Measurements from ENCODE around the gene SLC43A3.

The SLC43A3 gene

DNA sequence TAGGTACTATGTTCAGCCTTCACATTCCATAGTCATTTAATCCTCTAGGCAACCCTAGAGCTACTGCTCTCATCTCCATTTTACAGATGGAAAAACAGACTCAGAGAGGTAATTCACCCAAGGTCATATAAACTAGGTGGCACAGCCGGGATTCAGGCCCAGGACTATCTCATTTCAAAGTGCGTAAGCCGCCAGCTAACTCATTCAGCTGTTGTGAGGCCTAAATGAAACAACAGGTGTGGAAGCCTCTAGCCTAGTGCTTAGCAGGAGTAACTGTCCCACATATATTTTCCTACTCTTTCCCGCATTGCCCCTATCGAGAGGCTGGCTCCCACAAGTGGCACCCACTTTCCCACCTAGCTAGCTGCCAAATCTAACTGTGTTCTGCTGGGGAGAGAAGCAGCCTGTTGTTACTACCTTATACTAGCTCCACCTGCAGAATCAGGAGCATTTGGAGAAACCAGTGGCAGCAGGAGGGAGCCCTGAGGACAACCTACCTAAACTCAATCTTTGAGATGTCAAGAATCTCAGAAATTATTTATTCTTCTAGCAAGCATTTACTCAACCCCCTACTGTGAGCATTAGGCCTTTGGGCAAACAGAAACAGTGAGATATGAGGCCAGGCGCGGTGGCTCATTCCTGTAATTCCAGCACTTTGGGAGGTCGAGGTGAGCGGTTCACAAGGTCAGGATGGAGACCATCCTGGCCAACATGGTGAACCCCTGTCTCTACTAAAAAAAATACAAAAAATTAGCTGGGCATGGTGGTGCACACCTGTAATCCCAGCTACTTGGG is 66.8 kb downstream of the SLC43A3 start:
- Histone ChIP-seq H2BK5ac (ENCODE audit: low read length) (no peak overlapping the region), H2BK15ac (ENCODE audit: low read length) (no peak overlapping the region), H2AK5ac (ENCODE audit: low read depth, low read length) (no peak overlapping the region), H3K23ac (ENCODE audit: low read depth, low read length, poor library complexity) (no peak overlapping the region), H4K8ac (ENCODE audit: low read depth, low read length) (no peak overlapping the region), H3K18ac (ENCODE audit: low read length) (no peak overlapping the region), H2AFZ (ENCODE audit: low read length) (no peak overlapping the region), H3K9ac (ENCODE audit: low read depth, low read length, poor library complexity) (no peak overlapping the region), H3K4ac (ENCODE audit: low read length) (no peak overlapping the region), H3K14ac (ENCODE audit: low read length) (no peak overlapping the region), H2BK12ac (ENCODE audit: low read length) (no peak overlapping the region), H3K36me3 (replicated peaks in 1 of 2; ENCODE audit: control insufficient read depth in 2 of 2, insufficient read depth in 2 of 2, low read length in 2 of 2) (no peaks in the 10 kb centered on the region), H3K4me3 (ENCODE audit: low read length in 2 of 2) (no peak overlapping the region), H4K91ac (ENCODE audit: low read depth, low read length, poor library complexity) (no peak overlapping the region), H3K27me3 (ENCODE audit: control insufficient read depth in 3 of 3, insufficient read depth in 3 of 3, low read depth in 1 of 3, low read length in 3 of 3) (peaks cover 0 to 28% (median 0%) of the 10 kb centered on the region in 3 experiments), H3K4me2 (ENCODE audit: insufficient read depth, low read length, poor library complexity, severe bottlenecking) (no peak overlapping the region), H3K4me1 (ENCODE audit: control insufficient read depth in 2 of 2, insufficient read depth in 1 of 2, low read depth in 1 of 2, low read length in 2 of 2) (peaks cover 3 to 4% of the 10 kb centered on the region in 2 donors), H2BK120ac (ENCODE audit: low read depth, low read length) (no peak overlapping the region), H3K79me1 (ENCODE audit: low read depth, low read length) (no peaks in the 10 kb centered on the region), H3K27ac (replicated peaks; ENCODE audit: low read length) (no peak overlapping the region), H3K9me3 (replicated peaks in 1 of 2; ENCODE audit: control insufficient read depth in 2 of 2, insufficient read depth in 1 of 2, low read depth in 1 of 2, low read length in 2 of 2) (no peaks in the 10 kb centered on the region)
- no peak for DNase-seq (ENCODE audit: low spot score)
- WGBS, 2 donors (ENCODE audit: extremely low coverage in 2 of 2, insufficient read length in 2 of 2, insufficient replicate concordance in 1 of 2): no CpG with 5 or more reads among the region's 9 CpGs

DNA sequence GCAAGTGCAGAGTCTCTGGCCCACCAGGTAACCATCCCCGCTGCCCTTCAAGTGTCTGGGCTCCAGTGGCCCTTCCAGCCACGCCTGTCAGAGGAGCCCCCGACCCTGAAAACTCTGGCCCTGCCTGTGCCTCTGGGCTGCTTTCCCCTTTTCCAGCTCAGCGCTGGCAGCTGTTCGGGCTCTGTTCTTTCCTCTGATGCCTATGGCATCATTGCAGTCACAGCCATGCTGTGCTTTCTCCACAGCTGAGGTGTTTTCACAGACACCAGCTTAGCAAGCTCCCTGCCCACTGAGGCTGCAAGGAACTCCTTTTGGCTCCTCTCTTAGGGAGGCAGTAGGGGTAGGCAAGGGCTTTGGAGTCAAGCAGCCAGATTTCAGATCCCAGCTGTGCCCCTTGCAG is 67.5 kb downstream of the SLC43A3 start:
- H3K9ac ChIP-seq (ENCODE audit: low read depth, low read length, poor library complexity): no peak overlapping the region
- peak overlapping the region; percentile 11 for H3K18ac ChIP-seq (ENCODE audit: low read length)
- H2AK5ac ChIP-seq (ENCODE audit: low read depth, low read length): no peak overlapping the region
- H3K4ac ChIP-seq (ENCODE audit: low read length): no peak overlapping the region
- H3K36me3 ChIP-seq (replicated peaks in 1 of 2; ENCODE audit: control insufficient read depth in 2 of 2, insufficient read depth in 2 of 2, low read length in 2 of 2): no peaks in the 10 kb centered on the region
- no peak overlapping the region for H3K4me2 ChIP-seq (ENCODE audit: insufficient read depth, low read length, poor library complexity, severe bottlenecking)
- no peaks in the 10 kb centered on the region for H3K79me1 ChIP-seq (ENCODE audit: low read depth, low read length)
- no peak overlapping the region for H2AFZ ChIP-seq (ENCODE audit: low read length)
- peak overlapping the region; percentile 35 for H2BK15ac ChIP-seq (ENCODE audit: low read length)
- H4K8ac ChIP-seq (ENCODE audit: low read depth, low read length): no peak overlapping the region
- H3K14ac ChIP-seq (ENCODE audit: low read length): peak overlapping the region; percentile 1
- no peak overlapping the region for H4K91ac ChIP-seq (ENCODE audit: low read depth, low read length, poor library complexity)
- H2BK120ac ChIP-seq (ENCODE audit: low read depth, low read length): no peak overlapping the region
- H2BK5ac ChIP-seq (ENCODE audit: low read length): no peak overlapping the region
- H3K4me1 ChIP-seq (ENCODE audit: control insufficient read depth in 2 of 2, insufficient read depth in 1 of 2, low read depth in 1 of 2, low read length in 2 of 2): peaks cover 0 to 2% of the 10 kb centered on the region in 2 donors
- H2BK12ac ChIP-seq (ENCODE audit: low read length): no peak overlapping the region
- no peaks in the 10 kb centered on the region for H3K9me3 ChIP-seq (replicated peaks in 1 of 2; ENCODE audit: control insufficient read depth in 2 of 2, insufficient read depth in 1 of 2, low read depth in 1 of 2, low read length in 2 of 2)
- no peak for DNase-seq (ENCODE audit: low spot score)
- H3K27ac ChIP-seq (replicated peaks; ENCODE audit: low read length): no peak overlapping the region
- H3K4me3 ChIP-seq (ENCODE audit: low read length in 2 of 2): no peak overlapping the region
- peak overlapping the region; percentile 51 for H3K23ac ChIP-seq (ENCODE audit: low read depth, low read length, poor library complexity)
- H3K27me3 ChIP-seq (ENCODE audit: control insufficient read depth in 3 of 3, insufficient read depth in 3 of 3, low read depth in 1 of 3, low read length in 3 of 3): peaks cover 0 to 28% (median 0%) of the 10 kb centered on the region in 3 experiments
- WGBS, 2 donors (ENCODE audit: extremely low coverage in 2 of 2, insufficient read length in 2 of 2, insufficient replicate concordance in 1 of 2): no CpG with 5 or more reads among the region's 5 CpGs

DNA sequence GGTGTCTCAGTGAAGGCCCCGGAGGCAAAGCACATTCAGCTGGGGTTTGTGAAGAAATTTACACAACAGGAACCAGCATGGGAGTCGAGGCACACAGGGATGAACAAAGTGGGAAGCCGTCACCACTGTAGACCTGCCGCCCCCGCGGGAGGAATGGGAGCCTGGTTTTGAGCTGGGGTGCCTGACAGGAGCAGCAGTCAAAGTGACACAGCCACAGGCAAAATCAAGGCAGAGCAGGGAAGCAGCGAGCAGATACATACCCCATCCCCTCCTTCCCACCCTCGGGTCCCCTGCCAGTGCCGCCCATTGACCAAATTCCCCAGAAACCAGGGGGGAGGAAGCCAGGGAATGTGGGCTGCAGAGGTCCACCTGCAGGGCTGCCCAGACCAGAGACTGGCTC is 67.9 kb downstream of the SLC43A3 start:
- H2BK15ac ChIP-seq (ENCODE audit: low read length): peak overlapping the region; percentile 35
- H3K4me3 ChIP-seq (ENCODE audit: low read length in 2 of 2): no peak overlapping the region
- no peak for DNase-seq (ENCODE audit: low spot score)
- H3K36me3 ChIP-seq (replicated peaks in 1 of 2; ENCODE audit: control insufficient read depth in 2 of 2, insufficient read depth in 2 of 2, low read length in 2 of 2): no peaks in the 10 kb centered on the region
- H4K8ac ChIP-seq (ENCODE audit: low read depth, low read length): no peak overlapping the region
- H3K18ac ChIP-seq (ENCODE audit: low read length): no peak overlapping the region
- H4K91ac ChIP-seq (ENCODE audit: low read depth, low read length, poor library complexity): no peak overlapping the region
- peaks cover under 1 to 4% of the 10 kb centered on the region in 2 donors for H3K4me1 ChIP-seq (ENCODE audit: control insufficient read depth in 2 of 2, insufficient read depth in 1 of 2, low read depth in 1 of 2, low read length in 2 of 2)
- peak overlapping the region; percentile 68 for H3K9ac ChIP-seq (ENCODE audit: low read depth, low read length, poor library complexity)
- no peak overlapping the region for H3K4me2 ChIP-seq (ENCODE audit: insufficient read depth, low read length, poor library complexity, severe bottlenecking)
- peak overlapping the region; percentile 51 for H3K23ac ChIP-seq (ENCODE audit: low read depth, low read length, poor library complexity)
- peaks cover 0 to 27% (median 0%) of the 10 kb centered on the region in 3 experiments for H3K27me3 ChIP-seq (ENCODE audit: control insufficient read depth in 3 of 3, insufficient read depth in 3 of 3, low read depth in 1 of 3, low read length in 3 of 3)
- H2BK120ac ChIP-seq (ENCODE audit: low read depth, low read length): no peak overlapping the region
- H2BK12ac ChIP-seq (ENCODE audit: low read length): no peak overlapping the region
- H3K27ac ChIP-seq (replicated peaks; ENCODE audit: low read length): no peak overlapping the region
- no peak overlapping the region for H2BK5ac ChIP-seq (ENCODE audit: low read length)
- no peak overlapping the region for H3K4ac ChIP-seq (ENCODE audit: low read length)
- no peaks in the 10 kb centered on the region for H3K9me3 ChIP-seq (replicated peaks in 1 of 2; ENCODE audit: control insufficient read depth in 2 of 2, insufficient read depth in 1 of 2, low read depth in 1 of 2, low read length in 2 of 2)
- no CpG with 5 or more reads among the region's 9 CpGs for WGBS, 2 donors (ENCODE audit: extremely low coverage in 2 of 2, insufficient read length in 2 of 2, insufficient replicate concordance in 1 of 2)
- peak overlapping the region; percentile 1 for H3K14ac ChIP-seq (ENCODE audit: low read length)
- peak overlapping the region; percentile 45 for H2AFZ ChIP-seq (ENCODE audit: low read length)
- H2AK5ac ChIP-seq (ENCODE audit: low read depth, low read length): no peak overlapping the region
- no peaks in the 10 kb centered on the region for H3K79me1 ChIP-seq (ENCODE audit: low read depth, low read length)

DNA sequence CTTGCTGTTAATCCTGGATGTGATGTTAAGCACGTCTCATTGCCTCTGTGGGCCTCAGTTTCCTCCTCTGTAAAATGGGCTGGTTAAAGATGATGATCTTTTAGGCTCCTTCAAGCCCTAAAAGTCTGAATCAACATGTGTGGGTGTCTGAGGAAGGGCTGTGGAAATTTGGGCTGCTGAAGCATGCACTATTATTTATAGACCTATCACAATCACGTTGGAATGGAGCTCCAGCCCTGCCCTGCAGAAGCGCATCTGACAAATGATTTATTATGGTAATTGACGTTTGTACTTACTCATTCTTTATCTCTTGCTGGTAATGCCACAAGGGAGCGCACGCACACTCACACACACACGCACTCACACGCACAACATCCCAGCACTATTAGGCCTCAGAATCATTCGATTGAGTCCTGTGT is 68.4 kb downstream of the SLC43A3 start:
- WGBS, 2 donors (ENCODE audit: extremely low coverage in 2 of 2, insufficient read length in 2 of 2, insufficient replicate concordance in 1 of 2): no CpG with 5 or more reads among the region's 9 CpGs
- no peak overlapping the region for H3K27ac ChIP-seq (replicated peaks; ENCODE audit: low read length)

More for the DNA sequence above, 68.4 kb downstream of the SLC43A3 start:
- Histone ChIP-seq H3K4me3 (ENCODE audit: low read length in 2 of 2) (no peak overlapping the region), H2BK5ac (ENCODE audit: low read length) (no peak overlapping the region), H4K91ac (ENCODE audit: low read depth, low read length, poor library complexity) (no peak overlapping the region), H2BK15ac (ENCODE audit: low read length) (peak overlapping the region; percentile 35), H3K9me3 (replicated peaks in 1 of 2; ENCODE audit: control insufficient read depth in 2 of 2, insufficient read depth in 1 of 2, low read depth in 1 of 2, low read length in 2 of 2) (no peaks in the 10 kb centered on the region), H3K79me1 (ENCODE audit: low read depth, low read length) (no peaks in the 10 kb centered on the region), H3K27me3 (ENCODE audit: control insufficient read depth in 3 of 3, insufficient read depth in 3 of 3, low read depth in 1 of 3, low read length in 3 of 3) (peaks cover 0 to 26% (median 0%) of the 10 kb centered on the region in 3 experiments), H2AK5ac (ENCODE audit: low read depth, low read length) (no peak overlapping the region), H3K14ac (ENCODE audit: low read length) (no peak overlapping the region), H3K18ac (ENCODE audit: low read length) (no peak overlapping the region), H3K4ac (ENCODE audit: low read length) (no peak overlapping the region), H3K9ac (ENCODE audit: low read depth, low read length, poor library complexity) (no peak overlapping the region), H3K4me1 (ENCODE audit: control insufficient read depth in 2 of 2, insufficient read depth in 1 of 2, low read depth in 1 of 2, low read length in 2 of 2) (peaks cover 3 to 6% of the 10 kb centered on the region in 2 donors), H2AFZ (ENCODE audit: low read length) (peak overlapping the region; percentile 45), H3K23ac (ENCODE audit: low read depth, low read length, poor library complexity) (no peak overlapping the region), H3K36me3 (replicated peaks in 1 of 2; ENCODE audit: control insufficient read depth in 2 of 2, insufficient read depth in 2 of 2, low read length in 2 of 2) (no peaks in the 10 kb centered on the region), H3K4me2 (ENCODE audit: insufficient read depth, low read length, poor library complexity, severe bottlenecking) (no peak overlapping the region), H2BK120ac (ENCODE audit: low read depth, low read length) (no peak overlapping the region), H2BK12ac (ENCODE audit: low read length) (no peak overlapping the region), H4K8ac (ENCODE audit: low read depth, low read length) (no peak overlapping the region)
- DNase-seq (ENCODE audit: low spot score): no peak
